HFFc6 (cell line): ENCODE data around the gene SMC1B. TPM values are rescaled to one million over a fixed set of nuclear protein-coding genes. Genes with fewer than 3 reads are reported as not detected.

Source experiments
- DNase-seq: peaks from one replicate; pipeline ENCODE4 v3.0.0-alpha.2; 2018
- H3K27ac Mint-ChIP-seq: 2 replicates; pipeline ENCODE4 v1.8.0; 2020; ENCODE audit warnings: mild to moderate bottlenecking, mixed read lengths
- H3K27me3 Mint-ChIP-seq: 2 replicates; pipeline ENCODE4 v1.8.0; 2021; ENCODE audit warnings: mild to moderate bottlenecking, moderate library complexity, mixed read lengths; ENCODE audit not compliant: insufficient read depth
- H3K36me3 Mint-ChIP-seq: 2 replicates; pipeline ENCODE4 v1.8.0; 2021; ENCODE audit warnings: low read depth, mixed read lengths
- H3K4me1 Mint-ChIP-seq: 2 replicates; pipeline ENCODE4 v1.8.0; 2020; ENCODE audit warnings: low read depth, mixed read lengths
- H3K4me3 Mint-ChIP-seq: 2 replicates; pipeline ENCODE4 v1.8.0; 2020; ENCODE audit warnings: mild to moderate bottlenecking, moderate library complexity, mixed read lengths
- H3K9me3 Mint-ChIP-seq: 2 replicates; pipeline ENCODE4 v1.8.0; 2020; ENCODE audit warnings: mild to moderate bottlenecking, mixed read lengths
- CTCF ChIP-seq: fragments of 200-600 bp; sonication (generic); IDR thresholded peaks from 2 replicates; pipeline ENCODE4 v1.5.0; 2021; ENCODE audit warnings: antibody characterized with exemption, mild to moderate bottlenecking
- total RNA-seq, 6 experiments: library from RNA; stranded (reverse); fragmentation: NEBNext Ultra II Directional; extraction: Animal tissue kit (Norgen Biotek cat#: 25700); gene quantifications; 2 replicates in 1 of 6; 3 replicates in 5 of 6; pipeline ENCODE4 v1.2.3, GENCODE V29; 2021

SMC1B gene
- total RNA-seq, 6 experiments from 2014 or later, result 0.06 TPM; not detected in 5

GRCh38 chr22:45338795-45339194 lies 74.6 kb downstream of the SMC1B start:
- TF ChIP-seq CTCF, result no peak
- no peaks in the 10 kb centered on the region; the same call in none of the 2 replicates for H3K27me3 Mint-ChIP-seq
- H3K4me1 Mint-ChIP-seq, result no peaks in the 10 kb centered on the region
- H3K36me3 Mint-ChIP-seq, result peaks cover 23% of the 10 kb centered on the region; the same call in 1 of the 2 replicates
- no peak overlapping the region for H3K4me3 Mint-ChIP-seq
- no peaks in the 10 kb centered on the region for H3K9me3 Mint-ChIP-seq
- DNase-seq, result no peak
- H3K27ac Mint-ChIP-seq, result no peak overlapping the region

- DNase-seq, result no peak
- Mint-ChIP-seq H3K36me3 (peaks cover 23% of the 10 kb centered on the region; the same call in 1 of the 2 replicates), H3K27ac (no peak overlapping the region), H3K27me3 (no peaks in the 10 kb centered on the region; the same call in none of the 2 replicates), H3K9me3 (no peaks in the 10 kb centered on the region), H3K4me3 (no peak overlapping the region), H3K4me1 (no peaks in the 10 kb centered on the region)
- TF ChIP-seq CTCF, result no peak
Observed at GRCh38 chr22:45337536-45337935, 75.9 kb downstream of the SMC1B start.

GRCh38 chr22:45336971-45337431 lies 76.4 kb downstream of the SMC1B start:
- Mint-ChIP-seq H3K27ac (no peak overlapping the region), H3K36me3 (peaks cover 23% of the 10 kb centered on the region; the same call in 1 of the 2 replicates), H3K27me3 (no peaks in the 10 kb centered on the region; the same call in none of the 2 replicates), H3K9me3 (no peaks in the 10 kb centered on the region), H3K4me3 (no peak overlapping the region), H3K4me1 (no peaks in the 10 kb centered on the region)
- no peak for TF ChIP-seq CTCF
- no peak for DNase-seq

- Mint-ChIP-seq H3K9me3 (no peaks in the 10 kb centered on the region), H3K4me3 (no peak overlapping the region), H3K4me1 (no peaks in the 10 kb centered on the region), H3K36me3 (peaks cover 23% of the 10 kb centered on the region; the same call in 1 of the 2 replicates), H3K27me3 (no peaks in the 10 kb centered on the region; the same call in none of the 2 replicates), H3K27ac (no peak overlapping the region)
- TF ChIP-seq CTCF, result no peak
- DNase-seq, result no peak
Observed at GRCh38 chr22:45335854-45336522, 77.4 kb downstream of the SMC1B start.

- Mint-ChIP-seq H3K36me3 (peaks cover 19% of the 10 kb centered on the region; the same call in 1 of the 2 replicates), H3K27ac (no peak overlapping the region), H3K4me1 (no peaks in the 10 kb centered on the region), H3K9me3 (no peaks in the 10 kb centered on the region), H3K4me3 (no peak overlapping the region), H3K27me3 (no peaks in the 10 kb centered on the region; the same call in none of the 2 replicates)
- no peak for TF ChIP-seq CTCF
- no peak for DNase-seq
Observed at GRCh38 chr22:45335021-45335818, 78.2 kb downstream of the SMC1B start.
